HG03060 (cell line): ENCODE data around the gene BBX.

Experiments used
- ATAC-seq: cut with Tn5 transposase; IDR thresholded peaks from one replicate; pipeline ENCODE4 v1.9.1; 2021; ENCODE audit warnings: low read depth, moderate number of reproducible peaks; ENCODE audit not compliant: unreplicated experiment

BBX gene

DNA sequence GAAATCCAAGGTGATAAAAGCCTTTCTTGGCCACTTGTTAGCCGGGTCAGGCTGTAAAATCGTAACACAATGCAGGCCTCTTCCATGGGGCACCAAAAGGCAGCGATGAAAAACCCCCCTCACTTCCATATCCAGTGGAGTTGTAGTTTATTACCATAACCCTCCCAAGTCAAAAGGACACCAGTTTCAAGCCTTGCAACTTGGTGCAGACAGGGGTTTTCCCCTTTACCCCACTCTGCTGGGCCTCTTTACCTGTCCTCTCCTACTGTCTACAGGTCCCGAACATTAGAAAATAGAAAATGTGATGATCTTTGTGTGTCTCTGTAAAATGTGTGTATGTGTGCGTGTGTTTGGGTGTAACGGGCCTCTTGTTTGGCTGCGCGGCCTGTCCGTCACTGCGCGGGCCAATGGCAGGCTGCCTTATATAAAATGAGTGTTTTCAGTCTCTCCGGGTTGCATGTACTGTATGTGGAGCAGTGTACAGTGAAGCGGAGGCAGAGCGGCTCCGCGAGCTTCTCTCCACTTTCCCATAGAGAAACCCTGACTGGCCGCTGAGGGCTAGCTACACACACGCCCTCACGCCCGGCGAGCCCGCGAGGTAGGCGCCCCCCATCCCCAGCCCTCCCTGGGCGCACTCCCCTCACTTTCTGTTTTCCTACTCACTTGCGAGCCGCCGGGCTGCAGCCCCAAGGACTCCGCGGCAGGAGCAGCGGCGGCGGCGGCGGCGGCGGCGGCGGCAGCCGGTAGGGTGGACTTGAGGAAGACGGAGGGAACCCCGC, at the start of gene BBX:
TSS of gene BBX (plus strand) at position 453 of the 779 bp plus-strand sequence. CDS start 187,499 bp downstream, outside the sequence.
- peak; percentile 98 for ATAC-seq

DNA sequence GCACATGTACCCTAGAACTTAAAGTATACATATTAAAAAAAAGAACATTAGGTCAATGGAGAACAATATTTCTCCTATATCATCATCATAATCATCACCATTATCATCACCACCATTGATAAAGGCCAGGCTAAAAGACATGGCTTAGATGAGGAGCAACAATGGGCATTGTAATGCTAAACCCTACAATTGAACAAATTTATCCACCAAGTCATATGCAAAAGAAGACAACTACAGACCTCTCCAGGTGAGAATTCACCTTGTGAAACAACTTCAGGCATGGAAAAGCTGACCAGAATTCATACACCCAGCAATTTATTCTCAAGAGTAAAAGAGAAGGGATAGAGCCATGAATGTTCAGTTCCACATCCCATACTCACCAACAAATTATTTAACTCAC, 46.3 kb upstream of the BBX start:
- ATAC-seq: no peak

DNA sequence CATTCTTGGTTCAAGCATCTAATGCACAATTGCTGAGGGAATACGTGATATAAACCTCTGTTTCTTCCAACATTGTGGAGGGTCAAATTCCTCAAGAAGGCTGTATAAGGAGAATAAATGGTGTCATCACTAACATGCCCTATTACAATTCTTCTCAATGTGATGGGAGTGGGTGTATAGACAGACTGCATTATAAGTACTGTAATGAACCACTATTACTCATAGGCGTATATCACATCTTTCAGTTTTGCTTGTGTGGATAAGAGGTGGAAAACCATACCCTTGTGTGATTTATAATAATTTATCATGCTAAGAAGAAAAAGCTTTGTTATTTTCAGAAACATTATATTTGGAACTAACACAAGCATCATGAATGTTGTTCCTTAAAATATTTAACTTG, 35.3 kb upstream of the BBX start:
- ATAC-seq: no peak

DNA sequence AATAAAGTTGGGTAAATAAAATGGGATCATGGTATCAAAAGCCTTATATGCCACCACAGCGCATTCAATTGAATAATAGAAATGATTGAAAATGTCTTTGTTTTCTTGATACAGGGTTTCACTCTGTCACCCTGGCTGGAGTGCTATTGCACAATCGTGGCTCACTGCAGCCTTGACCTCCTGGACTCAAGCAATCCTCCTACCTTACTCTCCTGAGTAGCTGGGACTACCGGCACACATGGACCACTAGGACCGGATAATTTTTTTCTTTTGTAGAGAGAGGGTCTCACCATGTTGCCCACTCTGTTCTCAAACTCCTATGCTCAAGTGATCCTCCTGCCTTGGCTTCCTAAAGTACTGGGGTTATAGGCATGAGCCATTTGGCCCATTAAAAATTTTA, 33.8 kb upstream of the BBX start:
- ATAC-seq: no peak

DNA sequence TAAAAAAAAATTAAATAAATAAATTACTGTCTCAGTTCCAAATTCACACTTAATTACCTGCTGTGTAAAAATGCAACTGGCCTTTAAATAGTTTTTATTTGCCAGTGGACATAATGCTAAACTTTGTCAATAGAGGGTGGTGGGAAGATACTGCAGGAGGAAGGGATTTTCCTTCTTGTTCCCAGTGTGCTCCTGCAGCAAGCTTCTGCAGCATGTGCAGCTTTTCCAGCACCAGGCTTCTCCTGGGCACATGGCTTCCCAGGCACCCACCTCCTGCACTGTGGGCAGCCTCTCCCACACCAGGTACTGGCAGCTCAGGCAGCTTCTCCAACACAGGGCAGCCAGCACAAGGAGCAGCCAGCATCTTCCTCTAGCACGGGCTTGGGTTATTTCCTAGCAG, 29.6 kb upstream of the BBX start:
- ATAC-seq: no peak

DNA sequence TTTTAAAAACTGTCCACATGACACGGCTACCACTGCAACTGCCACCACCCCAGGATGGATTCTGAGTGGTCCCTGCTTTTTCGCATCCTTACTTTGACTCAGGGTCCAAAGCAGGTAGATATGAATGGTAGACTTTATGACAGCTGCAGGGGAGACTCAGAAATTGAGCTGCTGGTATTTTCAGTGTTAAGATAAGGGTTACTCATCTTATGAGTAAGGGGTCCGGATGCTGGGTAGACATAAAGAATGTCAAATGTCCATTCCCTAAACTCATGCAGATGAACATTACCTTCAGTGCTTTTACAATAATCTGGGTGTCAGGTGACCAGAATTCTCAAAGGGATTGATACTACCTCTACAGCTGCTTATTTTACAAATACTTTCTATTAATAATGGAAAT, 25.9 kb upstream of the BBX start:
- no peak for ATAC-seq

DNA sequence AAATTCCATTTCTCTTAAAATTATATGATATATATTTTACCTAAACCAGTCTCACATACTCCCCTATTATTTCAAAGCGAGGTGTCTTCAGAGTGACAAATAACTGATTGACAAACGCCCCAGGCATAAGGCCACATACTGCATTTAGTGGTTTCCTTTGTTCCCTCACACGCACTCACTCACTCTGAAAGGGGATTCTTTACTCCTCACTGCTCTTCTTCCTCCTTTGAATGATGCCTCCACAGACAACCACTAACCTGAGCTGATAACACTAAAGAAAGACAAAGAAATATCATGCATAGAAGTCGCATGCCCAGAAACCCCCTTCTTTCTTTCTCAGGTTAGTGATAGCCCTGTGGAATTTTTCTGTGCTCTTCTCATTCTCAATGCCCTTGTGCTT, 24.1 kb upstream of the BBX start:
- ATAC-seq: no peak

DNA sequence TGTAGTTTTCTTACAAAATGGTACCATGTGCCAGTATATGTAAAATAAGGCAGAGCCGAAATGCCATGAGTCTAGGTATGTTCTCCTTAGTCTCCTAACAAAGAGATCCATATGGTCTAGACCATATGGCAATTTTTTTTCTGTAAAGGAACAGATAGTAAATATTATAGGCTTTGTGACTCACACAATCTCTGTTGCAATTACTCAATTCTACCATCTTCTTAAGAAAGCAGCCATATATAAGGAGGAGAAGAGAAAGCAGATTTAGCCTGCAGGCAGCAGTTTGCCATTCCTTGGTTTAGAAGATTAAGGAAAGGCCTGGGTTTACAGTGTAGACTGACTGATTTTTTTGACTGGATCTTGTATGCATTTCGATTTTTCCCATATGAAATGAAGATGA, 16.3 kb upstream of the BBX start:
- ATAC-seq: no peak

DNA sequence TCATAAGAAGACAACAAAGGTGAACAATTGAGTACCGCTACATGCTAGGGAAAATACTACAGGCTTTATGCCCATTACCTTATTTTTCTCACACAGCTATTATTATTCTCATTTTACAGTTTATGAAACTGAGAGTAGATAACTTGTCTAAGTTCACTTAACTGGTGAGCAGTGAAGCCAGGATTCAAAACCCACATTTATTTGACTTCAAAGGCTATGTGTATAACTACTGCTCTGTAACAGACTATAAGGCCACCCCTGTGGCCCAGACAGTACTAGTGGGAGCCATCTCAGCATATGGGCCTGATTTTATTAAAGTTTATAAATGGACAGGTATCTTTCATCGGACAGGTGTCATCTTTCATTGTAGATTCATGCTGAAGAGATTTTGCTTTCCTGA, 14.4 kb upstream of the BBX start:
- no peak for ATAC-seq

DNA sequence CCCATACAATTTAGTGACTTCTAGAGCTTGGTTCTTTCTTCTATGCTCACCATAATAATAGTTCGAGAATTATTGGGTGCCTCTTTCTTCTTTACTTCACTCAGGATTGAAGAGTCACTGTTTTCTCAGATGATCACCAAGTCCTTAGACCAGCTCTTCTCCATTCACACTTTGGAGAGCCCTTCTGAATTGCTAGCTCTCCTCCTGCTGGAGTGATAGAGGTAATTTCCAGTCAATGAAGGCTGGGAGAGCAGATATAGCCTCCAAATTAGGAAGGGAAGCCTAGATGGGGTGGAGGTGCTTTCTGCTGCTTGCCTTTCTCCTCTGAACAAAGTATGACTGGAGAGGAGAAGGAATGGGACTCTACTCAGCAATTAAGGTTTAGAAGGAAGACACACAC, 10.7 kb upstream of the BBX start:
- no peak for ATAC-seq

DNA sequence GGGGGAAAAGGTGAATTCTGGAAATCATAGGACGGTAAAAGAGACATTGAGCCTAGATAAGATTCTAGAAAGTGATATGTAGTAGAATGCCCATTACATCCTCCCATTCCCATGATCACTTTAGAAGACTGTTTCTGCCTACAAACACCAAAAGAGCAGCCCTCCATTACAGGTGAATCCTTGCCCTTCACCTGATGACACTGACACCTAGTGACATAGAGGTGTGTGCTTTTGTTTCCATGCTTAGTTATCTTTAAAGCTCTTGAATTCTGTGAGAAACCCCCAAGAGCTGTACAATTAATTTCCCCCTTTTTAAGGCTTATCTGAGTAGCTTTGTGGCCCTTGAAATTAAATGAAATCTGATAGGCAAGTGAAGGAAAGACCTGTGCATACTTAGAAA, 8.3 kb upstream of the BBX start:
- no peak for ATAC-seq

DNA sequence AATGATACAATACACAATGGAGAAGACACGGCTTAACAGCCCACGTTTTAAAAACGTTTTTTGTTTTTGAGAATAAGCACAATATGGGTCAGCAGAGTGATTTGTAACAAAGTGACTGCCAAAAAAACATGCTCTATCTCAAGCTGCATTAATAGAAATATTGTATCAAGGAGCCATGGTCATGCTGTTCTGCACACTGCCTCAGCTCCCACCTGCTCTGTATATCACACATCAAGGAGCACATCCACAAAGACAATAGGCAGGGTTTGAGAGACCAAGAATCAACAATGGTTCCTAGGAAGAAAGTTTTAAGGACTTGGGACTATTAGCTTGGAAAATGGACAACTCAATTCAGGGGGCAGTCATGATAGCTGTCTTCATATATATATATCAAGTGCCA, 6.3 kb upstream of the BBX start:
- no peak for ATAC-seq

DNA sequence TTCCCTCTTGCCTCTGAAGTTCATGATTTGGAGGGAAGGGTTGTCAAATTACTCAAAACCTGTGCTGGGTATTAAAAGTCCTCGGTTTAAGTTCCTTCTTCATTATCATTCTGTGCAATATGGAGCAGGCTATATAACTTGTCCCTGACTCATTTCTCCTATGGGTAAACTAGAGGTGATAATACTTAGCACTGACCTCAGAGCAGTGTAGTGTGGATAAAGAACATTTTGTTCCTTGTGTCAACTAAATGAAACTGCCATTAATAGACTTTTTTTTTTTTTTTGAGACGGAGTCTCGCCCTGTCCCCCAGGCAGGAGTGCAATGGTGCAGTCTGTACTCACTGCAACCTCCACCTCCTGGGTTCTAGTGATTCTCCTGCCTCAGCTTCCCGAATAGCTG, 2.2 kb upstream of the BBX start:
- no peak for ATAC-seq

DNA sequence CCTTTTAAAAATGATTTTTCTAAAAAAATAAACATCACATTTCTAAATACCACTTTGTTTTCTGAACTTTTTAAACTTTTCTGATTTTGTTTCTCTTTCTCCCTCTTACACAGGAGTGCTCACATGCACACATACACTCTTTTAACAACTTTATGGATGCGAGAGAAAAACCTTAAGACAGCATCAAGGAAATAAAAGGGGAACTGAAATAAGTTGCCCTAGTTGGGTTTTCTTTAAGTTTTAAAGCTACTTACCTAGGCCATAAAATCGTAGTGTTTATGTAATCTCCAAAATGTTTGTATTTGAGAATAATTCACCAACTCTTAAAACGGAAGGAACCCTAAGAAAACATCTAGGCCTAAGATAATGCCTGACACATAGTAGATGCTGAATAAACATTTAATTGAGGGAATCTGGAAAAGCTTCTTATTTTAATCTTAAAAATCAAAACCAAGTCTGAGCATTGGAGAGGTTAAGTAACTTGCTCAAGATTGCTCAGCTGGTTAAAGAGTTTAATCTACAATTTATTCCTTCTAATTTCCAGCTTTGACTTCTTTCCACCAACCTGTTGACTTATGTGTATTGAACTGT, 1.2 kb upstream of the BBX start:
- ATAC-seq: no peak

DNA sequence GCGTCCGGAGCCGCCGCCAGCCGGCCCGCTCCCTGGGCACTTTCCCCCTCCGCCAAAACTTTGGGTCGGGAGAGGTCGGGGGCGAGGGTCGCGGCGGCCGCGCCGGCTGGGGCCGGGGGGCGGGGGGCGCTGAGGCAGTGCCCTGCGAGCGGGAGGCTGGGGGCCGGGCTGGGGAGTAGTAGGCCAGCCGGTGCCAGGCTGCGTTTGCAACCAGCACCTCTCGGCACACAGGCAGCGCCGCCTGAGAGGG, 452 bp downstream of the BBX start:
- no peak for ATAC-seq

DNA sequence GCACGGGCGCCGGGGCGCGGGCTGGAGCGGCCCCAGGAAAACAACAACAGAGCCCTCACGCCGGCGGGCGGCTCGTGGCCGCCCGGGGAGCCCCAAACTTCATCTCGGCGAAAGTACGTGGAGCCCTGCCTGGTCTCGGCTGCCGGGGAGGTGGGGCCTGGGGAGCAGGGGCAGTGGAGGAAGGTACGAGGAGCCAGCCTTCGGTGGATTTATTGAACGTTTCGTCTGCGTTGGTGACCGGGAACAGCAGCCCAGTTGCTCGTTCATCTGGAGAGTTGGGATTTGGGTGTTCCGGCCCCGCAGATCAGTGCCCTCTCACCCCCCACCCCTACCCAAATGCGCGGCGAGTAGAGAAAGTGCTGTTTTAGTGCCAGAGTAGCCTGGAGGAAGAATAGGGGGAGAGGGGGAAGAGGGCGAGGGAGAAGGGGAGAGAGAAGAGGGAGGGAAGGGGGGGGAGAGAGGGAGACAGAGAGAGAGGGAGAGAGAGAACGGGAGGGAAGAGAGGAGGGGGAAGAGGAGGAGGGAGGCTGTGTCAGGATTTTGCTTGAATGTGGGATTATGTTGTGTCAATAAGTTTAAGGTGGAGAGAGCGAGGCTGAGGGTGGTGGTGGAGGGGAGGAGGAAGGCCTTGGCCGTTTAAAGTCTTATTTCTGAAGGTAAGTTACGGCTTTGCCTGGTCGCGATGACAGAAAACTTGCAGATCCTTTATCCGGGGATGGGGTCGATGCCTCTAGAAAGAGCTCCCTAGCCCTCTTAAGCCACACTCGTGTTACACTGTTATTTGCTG, 970 bp downstream of the BBX start:
- ATAC-seq: no peak

DNA sequence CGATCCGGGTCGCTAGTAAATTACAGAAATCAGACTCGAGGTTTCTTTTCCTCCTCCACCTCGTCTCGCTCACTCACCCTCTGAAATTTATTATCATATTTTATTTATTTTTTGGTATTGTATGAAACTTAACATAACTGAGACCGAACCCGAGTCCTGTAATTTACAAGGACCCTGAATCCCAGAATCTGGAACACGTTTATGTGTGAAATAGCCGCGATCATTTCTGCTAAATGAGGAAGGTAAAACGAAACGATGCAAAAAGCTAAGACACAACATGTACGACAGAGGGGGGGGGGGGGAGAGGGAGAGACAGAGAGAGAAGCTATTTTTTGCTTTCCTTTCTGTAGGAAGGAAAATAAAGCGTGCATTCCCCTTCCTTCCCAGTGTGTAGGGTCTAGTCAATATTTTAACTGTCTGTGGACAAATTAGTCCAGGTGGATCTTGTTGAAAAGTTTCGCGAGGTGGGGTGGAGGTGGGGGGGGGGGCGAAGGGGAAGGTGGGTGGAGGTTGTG, 1.6 kb downstream of the BBX start:
- ATAC-seq: no peak

DNA sequence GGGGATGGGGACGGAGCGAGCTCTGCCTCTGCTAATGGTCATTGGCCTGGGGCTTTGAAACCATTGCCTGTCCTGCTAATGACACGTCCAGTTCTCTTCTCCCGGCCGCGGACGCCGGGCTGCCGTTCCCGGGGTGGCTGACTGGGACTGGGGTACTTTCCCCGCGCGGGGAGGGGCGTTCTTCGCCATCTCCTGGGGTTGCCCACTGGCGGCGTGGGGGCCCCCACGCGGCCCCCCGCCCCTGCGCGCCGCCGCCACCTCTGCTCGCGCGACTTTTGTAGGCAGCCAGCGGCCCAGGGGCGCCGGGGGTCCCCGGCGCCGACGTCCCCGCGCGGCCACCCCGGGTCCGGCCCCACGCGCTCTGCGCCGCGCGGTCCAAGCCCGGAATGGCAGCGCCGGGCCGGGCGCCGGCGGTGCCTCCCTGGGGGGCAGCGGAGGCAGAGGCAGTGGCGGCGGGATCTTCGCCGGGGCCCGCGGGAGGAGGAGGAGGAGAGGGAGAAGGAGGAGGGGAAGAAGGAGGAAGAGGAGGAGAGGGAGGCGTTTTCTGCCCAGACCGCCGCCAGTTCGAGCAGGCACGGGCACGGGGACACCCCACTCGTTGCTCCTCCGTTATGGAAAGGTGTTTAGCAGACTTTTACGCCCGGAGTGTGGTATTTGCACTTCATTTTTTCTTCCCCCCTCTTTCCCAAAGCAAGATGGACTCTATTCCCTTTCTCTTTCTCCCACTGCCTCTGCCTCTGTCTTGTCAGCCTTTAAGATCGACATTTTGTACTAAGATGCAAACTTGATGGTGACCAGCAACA, 2.3 kb downstream of the BBX start:
- ATAC-seq: no peak

DNA sequence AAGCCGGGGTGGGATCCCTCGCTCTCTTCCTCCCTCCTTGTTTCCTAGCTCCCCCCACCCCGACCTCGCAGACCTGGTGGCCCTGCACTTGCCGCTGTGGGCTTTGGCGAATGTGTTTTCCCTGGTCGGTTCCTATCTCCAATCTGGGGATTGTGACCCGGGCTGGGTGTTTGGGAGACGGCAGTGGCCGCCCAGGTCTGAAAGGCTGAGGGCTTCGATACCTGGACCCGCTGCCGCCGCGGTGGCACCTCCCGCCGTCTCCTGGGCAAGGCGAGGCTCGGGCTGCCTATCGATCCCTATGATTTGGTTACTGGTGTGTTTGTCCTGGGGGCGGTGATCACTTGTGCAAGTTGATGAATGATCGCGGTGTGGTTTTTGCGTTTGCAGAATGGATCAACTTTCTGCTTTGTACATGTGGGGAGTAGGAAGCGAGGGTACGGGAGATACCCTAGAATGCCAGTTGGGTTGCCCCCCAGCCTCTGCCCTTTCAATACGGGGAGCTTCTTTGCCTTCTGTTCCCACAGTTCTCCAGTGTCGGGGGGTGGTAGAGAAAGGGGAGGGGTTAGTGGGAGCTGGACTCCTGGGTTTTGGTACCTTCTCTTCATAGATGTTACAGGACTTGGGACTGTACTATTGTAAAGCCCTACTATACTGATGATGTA, 3.0 kb downstream of the BBX start:
- no peak for ATAC-seq

DNA sequence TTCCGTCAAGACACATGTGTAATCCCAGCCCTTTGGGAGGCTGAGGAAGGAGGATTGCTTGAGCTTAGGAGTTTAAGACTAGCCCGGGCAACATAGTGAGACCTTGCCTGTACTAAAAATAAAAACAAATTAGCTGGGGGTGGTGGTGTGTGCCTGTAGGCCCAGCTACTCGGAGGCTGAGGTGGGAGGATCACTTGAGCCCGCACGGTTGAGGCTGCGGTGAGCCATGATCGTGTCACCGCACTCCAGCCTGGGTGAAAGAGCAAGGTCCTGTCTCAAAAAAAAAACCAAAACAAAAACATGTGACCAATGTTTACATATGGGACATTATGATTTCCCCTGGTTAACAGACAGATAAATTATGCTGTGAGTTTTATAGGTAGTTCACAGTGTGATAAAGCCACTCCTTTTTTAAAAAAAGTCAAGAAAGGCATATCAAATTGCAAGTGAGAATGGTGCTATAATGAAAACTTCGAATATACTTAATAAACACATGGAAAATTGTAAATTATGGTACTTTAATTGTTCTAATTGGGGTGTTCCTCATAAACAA, 9.2 kb downstream of the BBX start:
- no peak for ATAC-seq
